H9 (cell line): ENCODE results near the gene STS. TPM values are rescaled to one million over a fixed set of nuclear protein-coding genes. Genes with fewer than 3 reads are reported as not detected.

Experiments used
- DNase-seq: peaks from one replicate; pipeline ENCODE4 v3.0.0-alpha.2; 2017
- H2AFZ ChIP-seq: one replicate; pipeline ENCODE4 v1.6.1; 2013; ENCODE audit warnings: mild to moderate bottlenecking, low read length, control low read depth, moderate library complexity
- H2AK5ac ChIP-seq: 2 replicates; pipeline ENCODE4 v1.6.1; 2013; ENCODE audit warnings: low read length, control low read depth, mixed read lengths; ENCODE audit not compliant: insufficient read length
- H2BK120ac ChIP-seq: one replicate; pipeline ENCODE4 v1.6.1; 2013; ENCODE audit warnings: low read depth, mild to moderate bottlenecking, low read length, control low read depth, inconsistent platforms; ENCODE audit not compliant: poor library complexity, severe bottlenecking
- H2BK12ac ChIP-seq: 2 replicates; pipeline ENCODE4 v1.6.1; 2013; ENCODE audit warnings: low read length, control low read depth, mixed read lengths, low read depth; ENCODE audit not compliant: insufficient read length
- H2BK15ac ChIP-seq: 2 replicates; pipeline ENCODE4 v1.6.1; 2013; ENCODE audit warnings: low read depth, low read length, control low read depth
- H2BK20ac ChIP-seq: one replicate; pipeline ENCODE4 v1.6.1; 2013; ENCODE audit warnings: low read depth, mild to moderate bottlenecking, low read length, control low read depth, inconsistent platforms; ENCODE audit not compliant: poor library complexity, severe bottlenecking
- H2BK5ac ChIP-seq: 2 replicates; pipeline ENCODE4 v1.6.1; 2013; ENCODE audit warnings: low read length, control low read depth, mixed read lengths; ENCODE audit not compliant: insufficient read length
- H3K14ac ChIP-seq: 2 replicates; pipeline ENCODE4 v1.6.1; 2013; ENCODE audit warnings: low read length, control low read depth; ENCODE audit not compliant: insufficient read depth
- H3K18ac ChIP-seq: 2 replicates; pipeline ENCODE4 v1.6.1; 2013; ENCODE audit warnings: low read depth, mild to moderate bottlenecking, mixed read lengths, low read length, control low read depth; ENCODE audit not compliant: insufficient read length
- H3K23ac ChIP-seq: 2 replicates; pipeline ENCODE4 v1.6.1; 2013; ENCODE audit warnings: low read length, control low read depth, mixed read lengths, low read depth; ENCODE audit not compliant: insufficient read length
- H3K23me2 ChIP-seq: 2 replicates; pipeline ENCODE4 v1.6.1; 2013; ENCODE audit warnings: low read depth, mild to moderate bottlenecking, mixed read lengths, low read length, control low read depth; ENCODE audit not compliant: insufficient read length, poor library complexity, severe bottlenecking
- H3K27ac ChIP-seq: 2 replicates; pipeline ENCODE4 v1.5.1; 2013; ENCODE audit warnings: low read length, control low read depth, mixed read lengths, low read depth; ENCODE audit not compliant: insufficient read length
- H3K27me3 ChIP-seq: 2 replicates; pipeline ENCODE4 v1.6.1; 2013; ENCODE audit warnings: low read length, control low read depth, inconsistent platforms; ENCODE audit not compliant: insufficient read depth
- H3K4ac ChIP-seq: 2 replicates; pipeline ENCODE4 v1.6.1; 2013; ENCODE audit warnings: low read depth, mild to moderate bottlenecking, control low read depth, inconsistent platforms, low read length, moderate library complexity
- H3K4me1 ChIP-seq: 2 replicates; pipeline ENCODE4 v1.6.1; 2013; ENCODE audit warnings: low read length, control low read depth, inconsistent platforms; ENCODE audit not compliant: insufficient read depth
- H3K4me2 ChIP-seq: 2 replicates; pipeline ENCODE4 v1.6.1; 2013; ENCODE audit warnings: low read length, control low read depth, mixed read lengths; ENCODE audit not compliant: insufficient read length, insufficient read depth
- H3K56ac ChIP-seq: 2 replicates; pipeline ENCODE4 v1.6.1; 2013; ENCODE audit warnings: low read depth, mild to moderate bottlenecking, mixed read lengths, low read length, control low read depth; ENCODE audit not compliant: insufficient read length
- H3K79me1 ChIP-seq: 2 replicates; pipeline ENCODE4 v1.6.1; 2013; ENCODE audit warnings: low read depth, mild to moderate bottlenecking, moderate library complexity, low read length, control low read depth, inconsistent platforms; ENCODE audit not compliant: insufficient read depth, poor library complexity, severe bottlenecking
- H3K79me2 ChIP-seq: 2 replicates; pipeline ENCODE4 v1.6.1; 2013; ENCODE audit warnings: low read length, control low read depth, inconsistent platforms; ENCODE audit not compliant: insufficient read depth
- H3K9ac ChIP-seq: 2 replicates; pipeline ENCODE4 v1.6.1; 2013; ENCODE audit warnings: low read length, control low read depth, mixed read lengths; ENCODE audit not compliant: insufficient read length; ENCODE audit errors: extremely low read depth
- H3K9me3 ChIP-seq: one replicate; pipeline ENCODE4 v1.6.1; 2013; ENCODE audit warnings: low read depth, low read length, inconsistent platforms; ENCODE audit not compliant: control insufficient read depth
- H3T11ph ChIP-seq: one replicate; pipeline ENCODE4 v1.6.1; 2013; ENCODE audit warnings: mild to moderate bottlenecking, low read length, control low read depth, inconsistent platforms
- H4K20me1 ChIP-seq: one replicate; pipeline ENCODE4 v1.6.1; 2013; ENCODE audit not compliant: control insufficient read depth, insufficient read length, insufficient read depth
- H4K5ac ChIP-seq: 2 replicates; pipeline ENCODE4 v1.6.1; 2013; ENCODE audit warnings: low read depth, mild to moderate bottlenecking, mixed read lengths, low read length, control low read depth; ENCODE audit not compliant: insufficient read length
- H4K8ac ChIP-seq: replicated peaks from 2 replicates; pipeline ENCODE4 v1.6.1; 2013; ENCODE audit warnings: low read length, control low read depth, mixed read lengths, low read depth; ENCODE audit not compliant: insufficient read length
- H4K91ac ChIP-seq: 2 replicates; pipeline ENCODE4 v1.6.1; 2013; ENCODE audit warnings: low read depth, mild to moderate bottlenecking, moderate library complexity, mixed read lengths, low read length, control low read depth; ENCODE audit not compliant: insufficient read length
- H3K27ac Mint-ChIP-seq, 3 experiments: 2 replicates in 2 of 3; 3 replicates in 1 of 3; pipeline ENCODE4 v1.8.0; 2020 to 2021; ENCODE audit warnings: mixed read lengths in 3 of 3, mild to moderate bottlenecking in 1 of 3, moderate library complexity in 1 of 3
- H3K27me3 Mint-ChIP-seq: 2 replicates; pipeline ENCODE4 v1.8.0; 2021; ENCODE audit warnings: low read depth, mild to moderate bottlenecking, moderate library complexity, mixed read lengths
- H3K36me3 Mint-ChIP-seq, 3 experiments: 2 replicates in 2 of 3; 3 replicates in 1 of 3; pipeline ENCODE4 v1.8.0; 2020 to 2021; ENCODE audit warnings: low read depth in 3 of 3, mixed read lengths in 3 of 3; ENCODE audit not compliant: insufficient read depth in 1 of 3
- H3K4me1 Mint-ChIP-seq, 2 experiments: 2 replicates each; pipeline ENCODE4 v1.8.0; 2020; ENCODE audit warnings: mixed read lengths in 2 of 2
- H3K4me3 Mint-ChIP-seq, 2 experiments: 2 replicates in 1 of 2; 3 replicates in 1 of 2; pipeline ENCODE4 v1.8.0; 2020 to 2021; ENCODE audit warnings: mild to moderate bottlenecking in 2 of 2, mixed read lengths in 2 of 2, moderate library complexity in 1 of 2
- H3K9me3 Mint-ChIP-seq, 2 experiments: 2 replicates in 1 of 2; 3 replicates in 1 of 2; pipeline ENCODE4 v1.8.0; 2020; ENCODE audit warnings: mild to moderate bottlenecking in 2 of 2, mixed read lengths in 2 of 2, moderate library complexity in 1 of 2
- WGBS: extraction: QIAGEN DNeasy Blood & Tissue Kit; methylation state at CpG from one replicate; pipeline ENCODE4 v1.1.7; 2013; ENCODE audit warnings: missing lambda C conversion rate, low lambda C conversion rate, mixed read lengths; ENCODE audit not compliant: insufficient read length; ENCODE audit errors: extremely low coverage; 5-methylcytosine and 5-hydroxymethylcytosine counted together
- total RNA-seq: library from RNA; stranded (reverse); gene quantifications from 2 replicates; pipeline ENCODE4 v1.2.1, GENCODE V29; 2021
- TF ChIP-seq, protein P1 (sequence below): fragments of 200-600 bp; sonication (generic); conservative IDR thresholded peaks from 3 replicates; pipeline ENCODE4 v1.8.0; 2021; ENCODE audit warnings: antibody characterized with exemption, mild to moderate bottlenecking

The STS gene
- total RNA-seq, 1 experiment from 2014 or later, result 3.6 TPM

GRCh38 chrX:7168371-7168770 is 20.9 kb downstream of the STS start:
- Histone ChIP-seq H4K8ac (no peak overlapping the region), H3K9ac (no peak overlapping the region), H3K9me3 (no peaks in the 10 kb centered on the region), H3T11ph (no peak overlapping the region), H3K27me3 (no peaks in the 10 kb centered on the region), H3K4ac (no peak overlapping the region), H3K56ac (no peak overlapping the region), H2BK15ac (no peak overlapping the region), H3K79me1 (no peaks in the 10 kb centered on the region), H2BK12ac (no peak overlapping the region), H2BK20ac (no peak overlapping the region), H4K91ac (no peak overlapping the region), H3K14ac (no peak overlapping the region), H3K4me2 (no peak overlapping the region), H3K18ac (no peak overlapping the region), H2AFZ (no peak overlapping the region), H3K23ac (no peak overlapping the region), H2BK120ac (no peak overlapping the region), H3K4me1 (no peaks in the 10 kb centered on the region), H2AK5ac (no peak overlapping the region), H3K79me2 (no peaks in the 10 kb centered on the region), H2BK5ac (no peak overlapping the region), H4K20me1 (no peaks in the 10 kb centered on the region), H3K23me2 (no peaks in the 10 kb centered on the region), H4K5ac (no peak overlapping the region), H3K27ac (no peak overlapping the region)
- no peak for DNase-seq
- H3K27me3 Mint-ChIP-seq, result no peaks in the 10 kb centered on the region
- H3K9me3 Mint-ChIP-seq, result peaks cover 0 to 12% of the 10 kb centered on the region in 2 experiments; a peak in 1 of 5 replicates
- H3K36me3 Mint-ChIP-seq, result peaks cover 0 to 12% (median 0%) of the 10 kb centered on the region in 3 experiments; a peak in 4 of 7 replicates
- peaks cover 0 to 2% of the 10 kb centered on the region in 2 experiments; a peak in 1 of 4 replicates for H3K4me1 Mint-ChIP-seq
- TF ChIP-seq, protein P1, sequence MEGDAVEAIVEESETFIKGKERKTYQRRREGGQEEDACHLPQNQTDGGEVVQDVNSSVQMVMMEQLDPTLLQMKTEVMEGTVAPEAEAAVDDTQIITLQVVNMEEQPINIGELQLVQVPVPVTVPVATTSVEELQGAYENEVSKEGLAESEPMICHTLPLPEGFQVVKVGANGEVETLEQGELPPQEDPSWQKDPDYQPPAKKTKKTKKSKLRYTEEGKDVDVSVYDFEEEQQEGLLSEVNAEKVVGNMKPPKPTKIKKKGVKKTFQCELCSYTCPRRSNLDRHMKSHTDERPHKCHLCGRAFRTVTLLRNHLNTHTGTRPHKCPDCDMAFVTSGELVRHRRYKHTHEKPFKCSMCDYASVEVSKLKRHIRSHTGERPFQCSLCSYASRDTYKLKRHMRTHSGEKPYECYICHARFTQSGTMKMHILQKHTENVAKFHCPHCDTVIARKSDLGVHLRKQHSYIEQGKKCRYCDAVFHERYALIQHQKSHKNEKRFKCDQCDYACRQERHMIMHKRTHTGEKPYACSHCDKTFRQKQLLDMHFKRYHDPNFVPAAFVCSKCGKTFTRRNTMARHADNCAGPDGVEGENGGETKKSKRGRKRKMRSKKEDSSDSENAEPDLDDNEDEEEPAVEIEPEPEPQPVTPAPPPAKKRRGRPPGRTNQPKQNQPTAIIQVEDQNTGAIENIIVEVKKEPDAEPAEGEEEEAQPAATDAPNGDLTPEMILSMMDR, result no peak
- WGBS, result no CpG with 5 or more reads among the region's 1 CpG
- no peak overlapping the region for H3K4me3 Mint-ChIP-seq
- H3K27ac Mint-ChIP-seq, result no peak overlapping the region
